A204.1 (cell line): ENCODE results near the gene DUSP7.
"Not testable (repeated sequence)": the region's sequence is repeated elsewhere in the genome, so short reads cannot be mapped to it uniquely, and the experiment has no call there.

Experiments
- FAIRE-seq: peaks from 2 replicates; lab custom pipeline; 2012; peaks lifted over from hg19 to GRCh38; lab: Jason Lieb, UNC

DUSP7 gene

GRCh38 chr3:52047295-52047960 lies 8.9 kb downstream of the DUSP7 start:
- no peak for FAIRE-seq

- no peak for FAIRE-seq
Observed at GRCh38 chr3:52046902-52047239, 9.5 kb downstream of the DUSP7 start.

DNA sequence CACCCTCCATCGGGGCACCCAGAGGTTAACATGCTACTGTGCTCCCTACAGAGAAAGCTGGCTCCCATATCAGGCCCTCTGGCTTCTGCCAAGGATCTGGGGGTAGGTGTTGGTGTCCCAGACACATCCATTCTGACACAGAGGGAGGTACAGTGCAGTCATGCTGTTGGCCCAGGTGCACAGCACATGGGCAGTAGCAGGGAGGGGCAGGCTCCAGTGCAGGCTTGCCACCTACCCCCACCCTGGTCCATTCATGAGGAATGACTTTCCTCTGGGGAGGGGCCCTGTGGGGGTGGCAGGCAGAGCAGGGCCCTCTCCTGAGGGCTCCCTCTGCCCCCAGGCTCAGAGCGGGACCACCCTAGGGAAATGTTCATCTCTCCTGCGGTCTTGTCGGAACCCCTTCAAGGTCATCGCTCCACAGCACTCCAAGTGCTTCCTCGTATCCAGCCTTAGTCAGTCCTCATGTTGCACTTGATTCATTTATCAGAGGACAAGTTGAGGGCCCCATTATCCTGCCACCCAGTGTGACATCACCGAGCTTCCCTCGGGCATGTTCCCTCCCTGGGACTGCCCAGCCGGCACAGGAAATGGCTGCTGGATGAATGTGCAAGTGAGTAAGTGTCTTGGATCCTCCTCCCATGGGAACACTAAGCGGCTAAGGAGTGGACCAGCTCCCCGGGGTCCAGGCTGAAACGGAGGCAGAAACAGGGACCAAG lies 10.0 kb downstream of the DUSP7 start:
- FAIRE-seq = no peak

DNA sequence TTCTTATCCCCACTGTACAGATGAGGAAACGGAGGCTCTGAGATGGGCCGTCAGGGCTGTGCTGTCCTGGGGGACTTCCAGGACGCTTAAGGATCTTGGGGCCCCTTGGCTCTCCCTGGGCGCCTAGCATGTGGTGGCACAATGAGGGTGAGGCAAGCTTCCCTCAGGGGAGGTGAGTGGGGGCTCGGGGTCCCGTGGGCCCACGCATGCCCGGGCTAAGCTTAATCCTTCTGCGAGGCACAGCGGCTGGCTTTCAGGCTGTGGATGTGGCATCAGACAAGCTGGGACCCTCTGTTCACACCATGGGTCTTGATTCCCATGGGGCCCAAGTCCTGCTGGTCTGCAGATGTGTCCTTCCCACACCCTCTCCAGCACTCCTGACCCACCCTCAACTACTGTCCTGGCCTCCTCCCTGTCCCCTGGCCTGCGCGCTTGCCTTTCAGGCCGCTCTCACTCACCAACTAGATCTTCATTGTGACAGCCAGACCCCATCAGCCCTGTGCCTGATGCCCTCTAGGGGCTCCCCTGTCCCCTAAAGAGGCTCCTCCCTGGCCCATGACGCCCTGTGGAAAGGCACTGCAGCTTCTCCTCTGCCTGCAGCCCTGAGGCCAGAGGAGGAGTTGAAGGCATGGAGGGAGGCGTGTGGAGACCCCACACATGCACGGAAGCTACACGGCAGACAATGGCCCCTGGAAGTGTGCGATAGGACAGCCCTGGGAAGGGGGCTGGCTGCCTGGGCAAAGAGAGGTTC lies 11.3 kb downstream of the DUSP7 start:
- FAIRE-seq = no peak

DNA sequence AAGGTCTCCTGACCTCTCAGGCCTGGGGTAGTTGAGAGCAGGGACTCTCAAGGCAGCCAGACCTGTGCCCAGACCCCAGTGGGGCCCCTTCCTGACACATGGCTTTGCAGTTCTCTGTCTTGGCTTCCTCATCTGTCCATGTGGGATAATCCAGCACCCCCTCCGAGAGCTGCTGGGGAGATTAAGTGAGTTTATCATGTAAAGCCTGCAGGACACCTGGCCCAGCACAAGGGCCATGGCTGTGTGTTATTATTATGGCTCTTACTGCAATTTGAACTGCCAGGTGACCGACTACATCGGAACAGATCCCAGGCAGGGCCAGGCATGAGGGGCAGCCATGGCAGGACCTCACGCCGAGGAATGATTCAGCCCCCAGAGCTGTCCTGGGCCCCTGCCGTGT lies 12.6 kb downstream of the DUSP7 start:
- no peak for FAIRE-seq

DNA sequence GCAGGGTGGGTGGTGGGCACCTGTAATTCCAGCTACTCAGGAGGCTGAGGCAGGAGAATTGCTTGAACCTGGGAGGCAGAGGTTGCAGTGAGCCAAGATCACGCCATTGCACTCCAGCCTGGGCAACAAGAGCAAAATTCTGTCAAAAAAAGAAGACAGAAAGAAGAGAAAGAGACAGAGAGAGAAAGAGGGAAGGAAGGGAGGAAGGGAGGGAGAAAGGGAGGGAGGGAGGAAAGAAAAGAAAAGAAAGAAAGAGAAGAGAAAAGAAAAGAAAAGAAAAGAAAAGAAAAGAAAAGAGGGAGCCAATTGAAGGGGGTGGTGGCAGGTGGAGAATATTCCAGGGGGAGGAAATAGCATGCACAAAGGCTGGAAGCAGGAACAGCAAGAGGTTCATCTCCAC lies 13.3 kb downstream of the DUSP7 start:
- not testable (repeated sequence) for FAIRE-seq

GRCh38 chr3:52041118-52041731 lies 15.1 kb downstream of the DUSP7 start:
- no peak for FAIRE-seq

DNA sequence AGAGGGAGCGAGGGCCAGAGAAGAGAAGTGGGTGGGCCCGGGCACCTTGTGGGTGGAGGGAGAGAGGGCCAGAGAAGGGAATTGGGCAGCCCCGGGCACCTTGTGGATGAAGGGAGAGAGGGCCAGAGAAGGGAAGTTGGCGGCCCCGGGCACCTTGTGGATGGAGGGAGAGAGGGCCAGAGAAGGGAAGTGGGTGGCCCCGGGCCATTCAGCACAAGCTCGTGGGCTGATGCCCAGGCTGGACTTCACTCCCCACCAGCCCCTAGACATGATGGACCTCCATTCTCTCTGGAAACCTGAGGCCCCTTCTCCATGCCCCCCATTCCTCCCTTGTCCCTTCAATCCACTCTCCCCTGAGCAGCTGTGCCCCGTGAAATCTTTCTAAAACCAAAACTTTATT lies 15.8 kb downstream of the DUSP7 start:
- FAIRE-seq = no peak

DNA sequence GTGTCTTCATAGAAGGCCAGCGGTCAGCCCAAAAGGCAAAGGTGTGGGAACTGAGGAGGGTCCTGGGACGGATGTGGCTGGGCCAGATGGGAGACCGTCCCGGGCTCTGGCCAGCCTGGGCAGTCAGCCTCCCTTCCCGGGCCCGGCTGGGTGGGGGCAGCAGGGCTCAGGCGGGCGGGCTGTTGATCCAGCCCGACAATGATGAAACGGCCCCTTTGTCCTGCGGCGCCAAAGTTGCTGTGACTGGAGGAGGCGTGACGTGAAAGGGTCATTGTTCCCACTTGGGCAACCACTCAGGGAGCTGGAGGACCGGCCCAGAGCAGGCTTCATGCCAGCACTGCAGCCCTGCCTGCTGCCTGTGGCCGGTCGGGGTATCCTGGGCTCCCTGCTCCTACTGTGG lies 16.5 kb downstream of the DUSP7 start:
- no peak for FAIRE-seq

- no peak for FAIRE-seq
Observed at GRCh38 chr3:52039426-52039825, 16.9 kb downstream of the DUSP7 start.

- no peak for FAIRE-seq
Observed at GRCh38 chr3:52038227-52038626, 18.1 kb downstream of the DUSP7 start.

- FAIRE-seq = no peak
Observed at GRCh38 chr3:52037291-52037690, 19.1 kb downstream of the DUSP7 start.

DNA sequence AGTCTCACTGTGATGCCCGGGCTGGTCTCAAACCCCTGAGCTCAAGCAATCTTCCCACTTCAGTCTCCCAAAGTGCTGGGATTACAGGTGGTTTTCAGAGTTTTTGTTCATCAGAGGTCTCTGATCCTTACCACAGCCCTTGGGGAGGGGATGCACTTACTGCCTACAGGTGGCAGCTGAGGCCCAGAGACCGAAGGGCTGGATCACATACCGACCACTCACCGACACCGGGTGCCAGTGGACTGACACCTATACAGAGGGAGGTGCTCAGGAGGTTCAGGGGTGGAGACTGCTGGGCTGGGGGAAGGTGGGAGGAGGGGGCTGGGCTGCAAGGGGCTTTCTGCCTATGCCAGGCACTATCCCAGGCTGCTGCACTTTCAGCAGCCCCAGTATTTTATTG lies 19.5 kb downstream of the DUSP7 start:
- FAIRE-seq = no peak

DNA sequence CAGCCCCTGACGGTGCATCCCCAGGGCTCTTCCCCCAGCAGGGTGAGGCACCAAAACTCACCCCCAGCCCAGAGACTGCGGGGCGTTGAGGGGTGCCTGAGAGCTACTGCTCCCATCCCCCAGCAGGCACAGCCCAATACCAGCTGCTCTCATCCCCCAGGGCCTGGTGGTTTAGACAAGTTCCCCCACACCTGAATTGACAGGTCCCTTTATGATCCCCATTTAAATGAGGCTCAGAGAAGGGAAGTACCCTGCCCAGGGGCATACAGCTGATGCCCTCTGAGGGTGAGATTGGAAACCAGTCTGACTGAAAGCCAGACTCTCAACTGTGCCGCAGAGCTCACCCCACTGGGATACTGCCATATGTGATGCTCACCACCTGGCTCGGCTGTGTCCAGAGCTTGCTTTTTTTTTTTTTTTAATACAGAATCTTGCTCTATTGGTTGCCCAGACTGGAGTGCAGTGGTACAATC lies 20.1 kb downstream of the DUSP7 start:
- FAIRE-seq = no peak

DNA sequence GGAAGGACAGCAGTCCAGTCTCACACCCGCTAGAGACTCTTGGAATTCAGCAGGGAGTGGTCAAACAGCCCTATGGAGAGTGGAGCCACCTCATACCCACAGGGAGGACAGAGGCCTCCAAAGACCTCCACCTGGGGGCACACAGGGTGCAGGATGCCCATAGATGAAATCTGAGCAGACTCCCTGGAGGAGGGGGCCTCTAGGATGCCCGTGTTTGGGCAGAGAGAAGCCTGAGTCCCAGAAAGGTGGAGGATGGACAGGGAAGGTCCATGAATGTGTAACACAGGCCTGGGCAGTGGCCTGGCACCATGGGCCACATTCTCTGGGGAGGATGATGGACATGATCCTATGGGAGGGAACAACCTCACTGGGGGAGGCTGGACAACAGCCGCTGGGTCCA lies 21.7 kb downstream of the DUSP7 start:
- no peak for FAIRE-seq

GRCh38 chr3:52034212-52034611 lies 22.2 kb downstream of the DUSP7 start:
- FAIRE-seq = no peak

GRCh38 chr3:52033748-52034147 lies 22.6 kb downstream of the DUSP7 start:
- FAIRE-seq = not testable (repeated sequence)

- FAIRE-seq = no peak
Observed at GRCh38 chr3:52032702-52033408, 23.5 kb downstream of the DUSP7 start.

DNA sequence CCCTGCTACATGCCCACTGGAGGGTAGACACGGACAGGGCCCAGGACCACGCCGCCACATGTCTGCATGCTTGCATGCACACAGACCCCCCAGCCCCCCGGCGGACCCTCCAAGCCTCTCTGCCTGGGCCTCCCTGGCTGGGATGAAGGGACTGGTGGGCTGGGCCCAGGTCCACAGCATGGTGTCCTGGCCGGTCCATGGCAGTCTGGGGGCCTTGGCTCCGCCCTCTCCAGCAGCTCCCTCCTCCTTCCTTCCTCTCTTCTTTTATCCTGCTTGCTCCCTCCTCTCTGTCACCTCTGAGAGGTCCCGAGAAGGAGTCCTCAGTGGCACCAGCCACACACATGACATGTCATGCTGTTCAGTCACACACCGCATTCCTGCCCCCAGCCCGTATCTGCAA lies 24.5 kb downstream of the DUSP7 start:
- no peak for FAIRE-seq

- FAIRE-seq = no peak
Observed at GRCh38 chr3:52030714-52031310, 25.6 kb downstream of the DUSP7 start.

GRCh38 chr3:52029535-52029934 lies 26.8 kb downstream of the DUSP7 start:
- FAIRE-seq = no peak

GRCh38 chr3:52029053-52029452 lies 27.3 kb downstream of the DUSP7 start:
- no peak for FAIRE-seq
